Measurements from ENCODE around the gene THRB. TPM values are rescaled to one million over a fixed set of nuclear protein-coding genes. Genes with fewer than 3 reads are reported as not detected.
"Not testable (repeated sequence)": the region's sequence is repeated elsewhere in the genome, so short reads cannot be mapped to it uniquely, and the experiment has no call there.

THRB gene
- total RNA-seq, 1 donor from 2014 or later: 30.7 TPM

DNA sequence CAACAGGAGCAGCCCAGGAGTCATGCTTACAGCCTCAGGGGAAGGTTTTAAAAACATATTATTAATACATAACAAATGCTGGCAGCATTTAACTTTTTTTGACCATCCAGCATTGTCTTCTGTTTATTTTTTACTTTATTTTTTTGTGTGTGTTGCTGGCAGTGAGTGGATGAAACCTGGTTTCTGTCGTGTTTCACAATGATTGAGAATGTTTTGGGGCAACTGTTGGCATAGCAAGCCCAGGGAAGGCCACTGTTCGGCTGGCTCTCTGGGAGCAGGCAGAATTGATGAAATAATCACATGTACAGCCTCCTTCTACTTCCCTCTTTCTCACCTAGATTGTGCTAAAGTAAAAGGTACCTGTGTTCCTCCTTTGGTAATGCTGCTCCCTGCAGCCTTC is 359.4 kb downstream of the THRB start:
- ATAC-seq (no peak), DNase-seq (ENCODE audit: low spot score) (no peak)

DNA sequence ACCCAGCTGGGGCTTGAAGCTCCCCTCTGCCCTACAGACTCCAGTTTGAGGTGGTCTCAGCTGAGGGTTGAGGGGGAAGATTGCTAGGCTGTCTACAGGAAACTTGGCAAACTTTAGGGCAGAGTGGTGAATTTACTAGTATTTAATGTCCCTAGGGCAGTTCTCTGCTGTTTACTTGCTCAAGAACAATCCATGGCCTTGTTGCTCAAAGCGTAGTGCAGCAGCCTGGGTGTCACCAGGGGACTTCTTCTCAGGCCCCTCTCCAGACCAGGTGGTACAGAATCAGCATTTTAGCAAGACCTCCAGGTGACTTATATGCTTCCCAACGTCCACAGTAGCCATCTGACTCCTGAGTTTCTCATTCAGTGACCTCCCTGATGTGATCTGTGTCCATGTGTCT is 360.7 kb downstream of the THRB start:
- DNase-seq (ENCODE audit: low spot score) (no peak), ATAC-seq (no peak)

DNA sequence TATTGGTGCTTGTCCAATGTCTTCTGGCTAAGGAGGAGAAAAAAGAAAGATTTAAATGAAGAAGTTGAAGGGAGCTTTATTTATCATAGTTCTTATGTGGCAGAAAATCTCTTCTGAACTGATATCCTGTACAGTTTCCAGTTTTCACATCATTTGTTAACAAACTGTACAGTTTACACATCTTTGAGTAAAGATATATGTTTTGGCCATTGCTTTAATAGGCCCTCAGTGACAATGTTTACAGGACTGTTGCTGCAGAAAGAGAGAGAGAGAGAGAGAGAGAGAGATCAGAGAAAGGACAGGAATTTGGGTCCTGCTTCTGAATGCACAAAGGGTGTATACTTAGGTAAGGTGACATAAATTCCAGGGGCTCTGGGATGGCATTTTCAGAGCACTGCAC is 361.2 kb downstream of the THRB start:
- no peak for ATAC-seq
- DNase-seq (ENCODE audit: low spot score): no peak

DNA sequence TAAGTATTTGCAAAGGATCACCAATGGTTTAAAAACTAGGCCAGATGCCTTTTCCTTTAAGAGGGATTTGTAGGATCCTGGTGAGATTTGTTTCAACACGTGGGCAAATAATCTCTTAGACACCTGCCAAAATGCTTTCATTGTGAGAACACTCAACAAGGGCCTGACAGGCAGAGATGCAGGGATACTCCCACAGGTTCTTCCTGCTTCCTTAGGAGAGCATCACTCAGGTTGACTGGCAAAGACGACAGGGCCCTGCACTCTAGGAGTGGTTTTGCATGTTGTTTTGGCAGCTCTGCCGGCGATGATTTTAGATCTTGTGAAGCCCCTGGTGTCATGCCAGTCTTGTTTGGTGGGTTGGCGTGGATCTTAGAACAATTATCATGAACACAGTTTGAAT is 365.1 kb downstream of the THRB start:
- DNase-seq (ENCODE audit: low spot score) (no peak), ATAC-seq (peak; percentile 31)

DNA sequence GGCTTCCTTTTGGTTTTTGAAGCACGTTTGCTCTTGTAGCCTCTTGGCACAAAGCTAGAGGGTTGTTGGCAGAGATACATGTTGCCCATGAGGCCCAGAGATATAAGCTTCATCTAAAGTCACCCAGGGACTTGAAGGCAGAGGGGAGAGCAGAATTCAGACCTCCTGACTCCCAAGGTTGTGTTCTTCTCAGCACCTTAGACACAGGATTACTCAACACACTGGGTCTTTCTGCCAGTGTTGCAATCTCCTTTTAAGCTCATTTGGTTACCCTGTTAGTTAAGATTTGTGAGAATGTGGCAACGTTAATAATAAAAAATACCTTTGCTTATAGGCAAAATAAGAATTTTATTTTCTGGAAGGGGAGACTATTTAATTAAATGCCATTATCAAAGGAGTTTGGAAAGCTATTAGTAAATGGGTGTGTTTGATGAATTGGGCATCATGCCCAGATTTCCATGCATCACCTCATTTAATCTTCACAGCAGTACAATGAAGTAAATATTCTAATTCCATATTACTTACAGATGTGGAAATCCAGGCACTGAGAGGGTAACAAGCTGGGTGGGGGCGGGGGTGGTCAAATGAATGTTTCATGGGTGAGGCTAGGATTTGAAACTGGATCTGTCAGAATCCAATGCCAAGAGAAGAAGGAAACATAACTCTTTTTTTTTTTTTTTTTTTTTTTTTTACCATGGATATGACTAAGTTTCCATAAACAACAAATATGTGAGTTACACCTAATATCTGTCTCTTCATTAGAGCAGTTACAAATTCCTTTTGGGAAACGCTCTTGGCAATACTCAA is 366.2 kb downstream of the THRB start:
- ATAC-seq (no peak), DNase-seq (ENCODE audit: low spot score) (no peak)

DNA sequence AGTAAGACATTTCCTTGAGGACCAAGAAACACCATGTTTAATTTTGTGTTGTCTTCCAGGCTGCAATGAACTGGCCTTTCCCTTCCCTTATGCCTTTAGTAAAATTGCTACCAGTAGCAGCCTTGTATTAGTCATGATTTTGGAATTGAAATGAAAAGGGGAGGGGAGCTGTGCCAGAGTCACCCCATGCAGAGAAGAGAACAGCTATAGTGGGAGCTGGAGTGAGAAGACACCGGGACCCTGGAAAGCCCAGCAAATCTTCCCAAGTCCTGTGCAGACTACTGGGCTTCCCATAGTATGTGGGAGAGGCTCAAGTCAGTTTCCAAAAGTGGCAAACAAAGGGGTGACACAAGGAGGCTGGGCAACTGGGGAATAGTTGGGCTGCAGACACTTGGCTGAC is 371.1 kb downstream of the THRB start:
- ATAC-seq: no peak
- DNase-seq (ENCODE audit: low spot score): no peak

DNA sequence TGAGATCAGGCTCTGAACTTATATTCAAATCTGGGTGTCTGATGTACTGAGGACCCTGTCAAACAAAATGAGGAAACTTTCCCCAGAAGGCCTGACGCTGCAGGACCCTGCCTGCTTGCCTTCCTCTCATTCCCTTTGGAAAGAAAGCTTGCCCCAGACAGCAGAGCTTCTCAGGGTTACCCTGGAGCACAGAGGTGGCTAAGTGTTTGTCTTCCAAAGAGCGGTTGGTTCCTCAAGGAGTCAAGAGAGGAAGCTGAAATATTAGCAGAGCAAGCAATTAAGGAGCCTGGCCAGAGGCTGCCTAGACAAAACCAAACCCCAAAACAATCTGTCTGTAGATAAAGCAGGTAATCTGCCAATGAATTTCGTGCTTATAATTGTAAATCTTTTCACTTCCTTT is 374.2 kb downstream of the THRB start:
- DNase-seq (ENCODE audit: low spot score) (no peak), ATAC-seq (peak; percentile 19)

DNA sequence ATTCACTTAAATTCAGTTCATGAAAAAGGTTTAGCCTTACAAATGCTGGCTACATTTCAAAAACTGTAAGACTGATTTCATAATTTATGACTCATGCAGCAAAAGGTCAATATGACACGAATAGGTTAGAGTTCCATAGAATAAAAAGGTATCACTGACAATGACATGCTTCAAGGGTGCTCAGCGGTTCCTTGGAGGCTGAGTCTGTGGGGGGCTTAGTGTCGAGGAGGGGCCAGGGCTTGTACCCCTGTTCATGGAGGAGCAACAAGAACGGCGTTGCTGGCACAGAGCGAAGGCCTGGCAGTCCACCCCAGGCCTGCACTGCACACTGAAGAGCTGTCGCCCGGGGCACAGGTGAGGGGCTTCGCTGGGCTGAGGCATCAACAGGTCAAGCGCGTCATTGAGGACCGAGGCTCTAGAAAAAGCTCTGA is 375.3 kb downstream of the THRB start:
- DNase-seq (ENCODE audit: low spot score) (no peak), ATAC-seq (no peak)

DNA sequence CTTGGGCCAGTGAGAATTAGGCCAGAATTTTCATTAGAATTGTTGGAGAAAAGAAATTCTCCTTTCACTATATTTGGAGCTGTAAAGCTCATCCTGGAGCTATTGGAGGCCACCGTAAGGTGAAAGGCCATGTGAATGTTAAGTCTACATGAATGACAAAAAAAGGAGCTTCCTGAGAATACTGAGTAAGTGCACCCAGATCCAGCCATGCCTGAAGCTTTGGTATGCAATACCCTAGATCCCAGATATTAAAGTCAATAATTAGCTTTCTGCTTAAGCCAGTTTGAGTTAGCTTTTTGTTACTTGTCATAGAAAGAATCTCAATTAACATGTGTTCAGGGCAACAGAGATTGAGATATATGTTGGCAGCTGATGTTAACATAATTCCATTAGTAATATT is 377.1 kb downstream of the THRB start:
- DNase-seq (ENCODE audit: low spot score): no peak
- ATAC-seq: no peak

DNA sequence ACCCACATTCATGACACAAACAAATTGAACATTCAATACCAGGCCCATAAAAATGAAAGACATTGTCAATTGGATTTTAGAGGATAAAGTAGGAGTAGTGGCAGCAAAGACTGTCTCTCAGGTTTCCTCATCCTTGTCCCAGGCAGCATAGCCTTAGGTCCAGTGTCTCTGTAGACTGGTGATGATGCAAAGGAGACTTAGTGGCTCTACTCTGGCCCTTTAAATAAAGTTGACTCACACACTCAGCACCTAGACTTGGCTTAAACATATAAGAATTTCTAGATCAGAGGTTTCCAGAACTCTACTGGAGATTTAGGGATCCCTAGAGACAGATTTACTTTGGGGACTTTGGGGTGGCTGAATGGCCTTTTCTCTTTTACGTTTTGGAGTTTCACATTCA is 382.9 kb downstream of the THRB start:
- no peak for ATAC-seq

DNA sequence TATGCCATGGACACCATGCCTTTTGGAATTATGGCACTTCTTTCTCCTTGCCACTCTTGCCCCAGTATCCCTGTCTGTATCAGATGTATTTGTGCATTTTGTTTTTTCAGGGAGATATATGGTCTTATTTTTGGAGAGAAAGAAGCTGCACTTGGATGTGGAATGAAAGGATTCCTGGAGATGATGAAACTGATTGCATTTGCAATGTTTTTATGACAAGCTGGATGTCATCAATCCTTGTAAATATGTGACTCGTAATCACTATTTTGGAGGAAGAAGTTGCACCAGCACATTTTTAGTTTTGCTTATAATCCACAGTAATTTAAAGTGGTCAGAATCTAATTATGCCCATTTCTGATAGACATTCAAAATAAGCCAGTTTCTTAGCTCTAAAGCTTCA is 384.6 kb downstream of the THRB start:
- no peak for ATAC-seq
- DNase-seq (ENCODE audit: low spot score): no peak

More for the DNA sequence above, 382.9 kb downstream of the THRB start:
- DNase-seq (ENCODE audit: low spot score): no peak

DNA sequence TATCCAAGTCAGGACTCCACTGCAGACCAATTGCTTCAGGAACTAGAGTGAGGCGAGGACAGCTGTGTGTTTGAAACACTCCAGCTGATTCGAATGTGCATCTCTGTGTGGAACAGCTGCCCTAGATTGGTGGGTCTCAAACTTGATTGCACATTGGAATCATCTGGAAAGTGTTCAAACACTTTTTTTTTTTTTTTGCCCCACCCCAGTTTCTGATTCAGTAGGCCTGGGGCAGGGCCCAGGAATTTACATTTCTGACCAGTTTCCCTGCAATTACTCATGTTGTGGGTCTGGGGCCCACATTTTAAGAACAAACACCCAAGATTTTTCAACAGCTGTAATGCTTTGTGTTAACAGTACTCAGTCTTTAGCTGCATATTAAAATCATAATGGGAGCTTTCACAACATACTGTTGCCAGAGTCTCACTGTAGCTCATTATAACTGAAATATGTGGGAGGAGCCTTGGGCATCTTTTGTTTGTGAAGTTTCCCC is 392.9 kb downstream of the THRB start:
- DNase-seq (ENCODE audit: low spot score) (no peak), ATAC-seq (no peak)

DNA sequence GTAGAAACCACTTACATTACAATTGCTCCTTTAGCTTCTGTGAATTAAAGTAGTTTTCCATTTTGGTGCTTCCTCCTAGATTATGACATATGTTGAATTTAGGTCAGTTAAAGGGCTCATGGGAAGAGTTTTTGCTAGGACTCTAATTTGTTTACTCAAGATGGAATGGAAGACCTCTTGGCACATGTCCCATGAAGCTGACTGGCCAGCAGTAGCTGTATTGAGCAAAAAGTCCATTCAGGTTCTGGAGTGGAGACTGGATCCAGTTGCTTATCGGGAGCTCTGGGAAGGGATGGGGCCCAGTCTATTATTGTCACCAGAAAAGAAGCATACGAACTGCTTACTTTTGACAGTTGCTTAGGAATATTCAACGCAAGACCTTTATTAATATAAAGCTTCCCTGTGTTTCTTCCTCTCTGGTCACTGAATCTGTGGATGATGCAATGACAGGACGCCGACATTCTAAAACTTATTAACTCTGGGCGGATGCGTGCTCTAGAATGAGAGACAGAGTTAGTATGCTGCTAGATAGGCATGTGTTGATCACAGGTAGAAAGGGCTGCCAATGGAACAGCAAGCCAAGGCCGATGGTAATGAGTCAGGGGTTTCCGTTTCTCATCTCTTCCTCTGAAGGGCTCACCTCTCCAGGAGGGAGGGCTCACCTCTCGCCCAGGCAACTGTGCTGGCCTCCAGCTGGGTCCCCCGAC is 393.8 kb downstream of the THRB start:
- ATAC-seq (peak; percentile 89), DNase-seq (ENCODE audit: low spot score) (peak; percentile 69)

DNA sequence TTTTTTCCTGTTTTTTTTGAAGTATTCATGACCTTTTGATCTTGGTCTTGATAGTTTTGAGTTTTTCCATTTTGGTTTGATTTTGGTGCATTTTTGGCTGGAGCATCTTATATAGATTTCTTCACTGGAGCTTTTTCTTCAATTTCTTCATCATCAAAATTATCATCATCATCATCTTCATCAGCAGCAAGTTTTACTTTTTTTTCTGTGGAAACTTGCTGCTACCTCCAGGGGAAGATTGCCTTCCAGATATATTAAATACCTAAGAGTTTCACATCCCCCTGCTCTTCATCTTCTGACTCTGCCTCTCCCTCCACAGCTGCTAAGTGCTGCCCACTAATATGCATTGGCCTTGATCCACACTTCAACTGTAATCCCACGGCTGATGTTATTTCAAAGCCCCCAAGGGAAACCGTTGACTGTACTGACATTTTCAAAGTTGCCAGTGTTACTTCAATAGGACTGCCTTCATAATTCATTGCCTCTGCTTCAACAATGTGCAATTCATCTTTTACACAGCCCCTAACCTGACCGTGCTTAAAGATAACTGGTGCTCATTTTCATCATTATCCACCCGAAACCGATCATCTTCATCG is 397.9 kb downstream of the THRB start:
- no peak for ATAC-seq

DNA sequence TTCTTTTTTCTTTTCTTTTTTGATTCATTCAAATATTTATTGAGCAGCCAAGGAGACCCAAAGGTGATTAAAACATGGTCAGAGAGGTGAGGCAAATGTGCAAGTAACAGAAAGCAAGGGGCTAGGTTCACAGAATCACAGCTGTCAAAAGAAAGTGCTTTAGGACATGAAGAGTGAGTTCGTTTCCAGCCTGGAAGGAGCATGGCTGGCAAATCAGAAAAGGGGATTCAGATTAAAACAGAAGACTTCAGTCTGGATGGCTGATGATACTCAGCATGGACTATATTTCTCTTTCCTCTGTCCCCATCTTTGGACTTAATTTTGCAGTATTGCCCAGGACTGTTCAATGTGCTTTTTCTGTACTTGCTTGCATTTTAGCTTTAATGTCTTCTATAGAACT is 398.4 kb downstream of the THRB start:
- no peak for ATAC-seq
- DNase-seq (ENCODE audit: low spot score): no peak

More for the DNA sequence above, 397.9 kb downstream of the THRB start:
- DNase-seq (ENCODE audit: low spot score): no peak

DNA sequence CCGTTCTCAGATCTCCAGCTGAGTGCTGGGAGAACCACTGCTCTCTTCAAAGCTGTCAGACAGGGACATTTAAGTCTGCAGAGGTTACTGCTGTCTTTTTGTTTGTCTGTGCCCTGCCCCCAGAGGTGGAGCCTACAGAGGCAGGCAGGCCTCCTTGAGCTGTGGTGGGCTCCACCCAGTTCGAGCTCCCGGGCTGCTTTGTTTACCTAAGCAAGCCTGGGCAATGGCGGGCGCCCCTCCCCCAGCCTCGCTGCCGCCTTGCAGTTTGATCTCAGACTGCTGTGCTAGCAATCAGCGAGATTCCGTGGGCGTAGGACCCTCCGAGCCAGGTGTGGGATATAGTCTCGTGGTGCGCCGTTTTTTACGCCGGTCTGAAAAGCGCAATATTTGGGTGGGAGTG is 399.8 kb downstream of the THRB start:
- DNase-seq (ENCODE audit: low spot score); ATAC-seq: not testable (repeated sequence)

DNA sequence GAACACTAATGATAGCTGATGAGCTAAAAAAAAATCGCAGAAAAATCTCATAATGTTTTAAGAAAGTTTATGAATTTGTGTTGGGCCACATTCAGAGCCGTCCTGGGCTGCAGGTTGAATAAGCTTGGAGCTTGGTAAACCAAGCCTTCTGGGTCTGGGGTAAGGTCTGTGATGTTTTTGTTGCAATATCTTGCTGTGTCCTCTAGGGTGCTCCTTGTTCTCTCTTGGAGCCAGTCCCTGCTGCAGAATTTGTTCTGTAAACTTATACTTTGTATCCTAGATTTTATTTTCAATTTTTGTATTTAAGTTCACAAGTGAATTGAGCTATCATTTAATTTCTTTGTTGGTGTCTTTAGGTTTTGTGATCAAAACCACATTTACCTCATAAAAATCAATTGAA is 405.9 kb downstream of the THRB start:
- DNase-seq (ENCODE audit: low spot score) (no peak), ATAC-seq (peak; percentile 94)

DNA sequence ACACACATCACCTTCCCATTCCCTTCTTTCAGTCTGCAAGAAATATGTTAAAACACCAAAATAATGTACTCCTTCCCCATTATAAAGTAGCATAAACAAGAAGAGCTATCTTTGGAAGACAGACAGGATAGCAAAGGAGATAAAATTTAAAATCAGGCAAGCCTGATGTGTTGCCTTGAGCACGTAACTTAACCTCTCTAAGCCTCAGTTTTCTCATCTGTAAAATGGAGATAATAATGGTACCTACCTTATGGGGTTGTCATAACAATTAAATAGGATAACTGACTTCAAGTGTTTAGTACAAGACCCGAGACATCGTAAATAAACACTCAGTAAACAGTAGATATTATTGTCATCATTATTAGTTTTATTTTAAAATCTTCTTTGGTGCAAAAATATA is 407.2 kb downstream of the THRB start:
- ATAC-seq (no peak), DNase-seq (ENCODE audit: low spot score) (no peak)

DNA sequence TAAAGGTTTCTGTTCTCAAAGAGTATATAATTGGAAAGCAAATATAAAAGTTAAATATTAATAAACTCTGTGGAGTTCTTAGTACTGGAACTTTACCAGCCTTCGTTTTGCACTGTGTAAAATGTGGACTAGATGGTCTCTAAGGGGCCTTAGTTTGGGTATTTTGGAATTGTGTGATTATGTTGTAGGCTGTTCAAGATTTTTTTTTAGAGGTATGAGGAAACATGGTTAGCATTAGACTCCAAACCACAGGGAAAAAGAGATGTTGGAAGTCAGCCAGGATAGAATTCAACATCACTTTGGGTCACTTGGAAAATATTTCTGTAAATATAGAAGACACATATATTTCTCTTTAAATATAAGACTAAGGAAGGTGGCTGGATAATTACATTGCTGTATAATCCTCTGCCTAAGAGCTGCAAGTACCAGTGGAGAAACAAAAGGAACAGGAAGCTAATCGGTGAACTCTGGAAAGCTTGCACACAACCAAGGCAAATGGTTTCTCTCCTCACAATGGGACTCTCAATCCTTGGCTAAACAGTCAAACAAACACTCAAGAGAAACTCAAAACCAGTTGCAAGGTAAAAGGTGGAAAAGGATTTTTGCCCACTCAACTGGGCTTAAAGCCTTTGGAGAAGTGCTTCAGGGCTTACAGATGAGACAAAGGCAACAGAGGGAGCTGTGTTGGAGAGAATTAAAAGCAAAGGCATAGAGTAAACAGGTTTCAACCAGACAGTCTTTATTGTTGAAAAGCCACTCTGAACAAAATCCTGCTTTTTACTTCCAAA is 407.8 kb downstream of the THRB start:
- ATAC-seq (no peak), DNase-seq (ENCODE audit: low spot score) (no peak)

DNA sequence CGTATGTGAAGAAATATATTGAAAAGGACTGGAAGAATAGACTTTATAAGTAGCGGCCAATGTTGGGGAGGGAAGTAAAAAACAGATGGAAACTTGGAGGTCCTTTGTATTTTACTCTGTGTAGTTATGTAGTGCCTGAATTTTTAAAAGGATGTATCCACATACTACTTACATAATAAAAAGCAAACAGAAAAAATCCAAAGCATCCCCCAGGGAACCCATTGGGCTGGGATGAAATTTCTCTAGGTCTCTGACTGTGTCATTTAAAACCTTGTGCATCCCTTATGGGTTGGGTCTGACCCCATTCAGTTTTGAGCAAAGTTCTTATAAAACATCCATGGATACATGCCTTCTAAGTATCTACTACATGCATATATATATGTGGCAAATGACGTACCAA is 408.4 kb downstream of the THRB start:
- no peak for ATAC-seq
- no peak for DNase-seq (ENCODE audit: low spot score)

DNA sequence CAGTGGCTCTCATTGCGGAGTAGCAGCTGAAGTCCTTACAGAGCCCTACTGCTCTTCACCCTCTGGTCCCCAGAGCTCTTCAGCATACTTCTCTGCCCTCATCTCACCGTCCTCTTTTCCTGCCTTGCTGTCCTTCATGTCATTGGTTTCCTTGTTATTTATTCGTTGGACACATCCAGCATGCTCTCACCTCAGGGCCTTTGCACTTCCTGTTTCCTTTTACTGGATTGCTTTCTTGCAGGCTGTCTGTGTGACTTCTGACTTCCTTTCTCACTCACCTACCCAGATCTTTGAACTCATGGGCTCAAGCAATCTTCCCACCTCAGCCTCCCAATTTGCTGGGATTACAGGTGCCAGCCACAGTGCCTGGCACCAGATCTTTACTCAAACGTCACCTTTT is 422.5 kb downstream of the THRB start:
- ATAC-seq (no peak), DNase-seq (ENCODE audit: low spot score) (no peak)
